H1 (cell line): Measurements from ENCODE around the gene SLC1A2. TPM values are rescaled to one million over a fixed set of nuclear protein-coding genes. Genes with fewer than 3 reads are reported as not detected.

ENCODE experiments used
- CTCF ChIA-PET: fragments of 300-600 bp; sonication (Branson Sonifier 250); formaldehyde crosslinking; loops from one replicate; lab custom pipeline; 2021; ENCODE audit not compliant: partially characterized antibody; lab: Charles Lee
- POLR2A ChIA-PET: fragments of 300-600 bp; sonication (Branson Sonifier 250); formaldehyde crosslinking; loops from one replicate; lab custom pipeline; 2021; ENCODE audit warnings: inconsistent platforms; ENCODE audit not compliant: partially characterized antibody; lab: Charles Lee
- DNase-seq, 2 experiments: peaks; one replicate each; pipeline versions ENCODE4 v3.0.0 to v3.0.0-alpha.2; 2010 to 2022; ENCODE audit warnings: low spot score in 2 of 2, low read depth in 1 of 2, mixed read lengths in 1 of 2
- FAIRE-seq: peaks from 2 replicates; lab custom pipeline; 2011; peaks lifted over from hg19 to GRCh38; lab: Jason Lieb, UNC
- H2AFZ ChIP-seq: 2 replicates; pipeline ENCODE4 v1.8.1; 2012; ENCODE audit warnings: low read length, inconsistent platforms
- H2AK5ac ChIP-seq: 2 replicates; pipeline ENCODE4 v1.6.1; 2013; ENCODE audit warnings: low read depth, low read length
- H2BK120ac ChIP-seq: replicated peaks from 2 replicates; pipeline ENCODE3; 2013; ENCODE audit warnings: low read depth, low read length, inconsistent platforms
- H2BK12ac ChIP-seq: 2 replicates; pipeline ENCODE4 v1.6.1; 2013; ENCODE audit warnings: low read depth, low read length
- H2BK15ac ChIP-seq: 2 replicates; pipeline ENCODE4 v1.6.1; 2013; ENCODE audit warnings: low read length
- H2BK20ac ChIP-seq: 2 replicates; pipeline ENCODE4 v1.6.1; 2013; ENCODE audit warnings: low read length
- H2BK5ac ChIP-seq: 2 replicates; pipeline ENCODE4 v1.6.1; 2013; ENCODE audit warnings: low read depth, low read length
- H3K14ac ChIP-seq: 2 replicates; pipeline ENCODE4 v1.6.1; 2013; ENCODE audit warnings: inconsistent platforms; ENCODE audit not compliant: insufficient read length
- H3K18ac ChIP-seq: 2 replicates; pipeline ENCODE4 v1.6.1; 2013; ENCODE audit warnings: low read length; ENCODE audit errors: extremely low read depth
- H3K23ac ChIP-seq: 2 replicates; pipeline ENCODE4 v1.6.1; 2013; ENCODE audit warnings: inconsistent platforms; ENCODE audit not compliant: insufficient read length
- H3K23me2 ChIP-seq: 2 replicates; pipeline ENCODE4 v1.6.1; 2013; ENCODE audit warnings: low read depth, low read length
- H3K27ac ChIP-seq: 2 replicates; pipeline ENCODE4 v1.6.1; 2011; ENCODE audit warnings: low read depth, low read length, inconsistent platforms
- H3K27me3 ChIP-seq, 4 experiments: replicated peaks in 1 of 4; 1 replicate in 1 of 4; 2 replicates in 3 of 4; pipeline versions ENCODE4 v1.6.1 to v1.8.1; 2011 to 2013; ENCODE audit warnings: low read length in 3 of 4, mild to moderate bottlenecking in 3 of 4, inconsistent platforms in 2 of 4, mixed read lengths in 2 of 4, moderate library complexity in 1 of 4; ENCODE audit not compliant: control insufficient read depth in 3 of 4, insufficient read depth in 3 of 4; ENCODE audit errors: extremely low read depth in 1 of 4
- H3K36me3 ChIP-seq, 4 experiments: 2 replicates each; pipeline versions ENCODE4 v1.6.1 to v1.8.1; 2011 to 2013; ENCODE audit warnings: mild to moderate bottlenecking in 4 of 4, low read length in 3 of 4, moderate library complexity in 2 of 4, control low read depth in 1 of 4, inconsistent platforms in 1 of 4; ENCODE audit not compliant: insufficient read depth in 4 of 4, control insufficient read depth in 2 of 4
- H3K4ac ChIP-seq: replicated peaks from 2 replicates; pipeline ENCODE3; 2013; ENCODE audit warnings: low read length, low read depth, mixed read lengths, inconsistent platforms; ENCODE audit not compliant: insufficient read length
- H3K4me1 ChIP-seq, 4 experiments: replicated peaks in 1 of 4; 1 replicate in 1 of 4; 2 replicates in 3 of 4; pipeline versions ENCODE4 v1.6.1 to v1.8.1; 2011 to 2013; ENCODE audit warnings: low read length in 3 of 4, inconsistent platforms in 2 of 4, mixed read lengths in 1 of 4; ENCODE audit not compliant: insufficient read depth in 4 of 4, control insufficient read depth in 3 of 4
- H3K4me2 ChIP-seq, 2 experiments: 2 replicates each; pipeline versions ENCODE4 v1.6.1 to v1.8.1; 2011 to 2013; ENCODE audit warnings: low read depth in 2 of 2, low read length in 2 of 2, control low read depth in 1 of 2, inconsistent platforms in 1 of 2, mild to moderate bottlenecking in 1 of 2; ENCODE audit not compliant: insufficient read depth in 1 of 2
- H3K4me3 ChIP-seq, 4 experiments: fragments of 200-600, 300-600 bp in 1 of 4; sonication (generic), shearing (Covaris generic), sonication (Bioruptor Twin) in 1 of 4; 2 replicates each; pipeline versions ENCODE4 v1.5.1 to v1.8.1; 2011 to 2016; ENCODE audit warnings: low read length in 4 of 4, low read depth in 3 of 4, control low read depth in 2 of 4, inconsistent platforms in 2 of 4, mild to moderate bottlenecking in 2 of 4, mixed read lengths in 1 of 4, moderate library complexity in 1 of 4; ENCODE audit not compliant: insufficient read depth in 2 of 4; ENCODE audit errors: extremely low read depth in 1 of 4
- H3K56ac ChIP-seq: replicated peaks from 2 replicates; pipeline ENCODE3; 2013; ENCODE audit warnings: low read depth, mild to moderate bottlenecking, mixed read lengths, low read length, inconsistent platforms; ENCODE audit not compliant: insufficient read length
- H3K79me1 ChIP-seq: 2 replicates; pipeline ENCODE4 v1.6.1; 2013; ENCODE audit warnings: low read depth, low read length, control low read depth
- H3K79me2 ChIP-seq, 2 experiments: 2 replicates each; pipeline versions ENCODE4 v1.6.1 to v1.8.1; 2012 to 2013; ENCODE audit warnings: low read length in 2 of 2, mild to moderate bottlenecking in 2 of 2, inconsistent platforms in 1 of 2; ENCODE audit not compliant: insufficient read depth in 2 of 2, control insufficient read depth in 1 of 2
- H3K9ac ChIP-seq, 4 experiments: replicated peaks in 1 of 4; 1 replicate in 1 of 4; 2 replicates in 3 of 4; pipeline versions ENCODE4 v1.6.1 to v1.8.1; 2011 to 2013; ENCODE audit warnings: low read depth in 3 of 4, low read length in 3 of 4, control low read depth in 2 of 4, mild to moderate bottlenecking in 2 of 4, moderate library complexity in 2 of 4, inconsistent platforms in 1 of 4; ENCODE audit errors: extremely low read depth in 1 of 4
- H3K9me3 ChIP-seq, 2 experiments: 2 replicates each; pipeline versions ENCODE4 v1.6.1 to v1.8.1; 2012 to 2013; ENCODE audit warnings: mild to moderate bottlenecking in 2 of 2, moderate library complexity in 2 of 2, control low read depth in 1 of 2, inconsistent platforms in 1 of 2, low read depth in 1 of 2, low read length in 1 of 2, mixed read lengths in 1 of 2; ENCODE audit not compliant: insufficient read depth in 2 of 2
- H4K20me1 ChIP-seq, 2 experiments: replicated peaks in 1 of 2; 2 replicates each; pipeline versions ENCODE3 to v1.8.1; 2011 to 2013; ENCODE audit warnings: inconsistent platforms in 2 of 2, low read length in 2 of 2, mild to moderate bottlenecking in 1 of 2; ENCODE audit not compliant: insufficient read depth in 2 of 2, control insufficient read depth in 1 of 2
- H4K5ac ChIP-seq: 2 replicates; pipeline ENCODE4 v1.6.1; 2013; ENCODE audit warnings: low read length, low read depth, mixed read lengths, inconsistent platforms; ENCODE audit not compliant: insufficient read length
- H4K8ac ChIP-seq: 2 replicates; pipeline ENCODE4 v1.8.0; 2013; ENCODE audit warnings: mild to moderate bottlenecking, moderate library complexity, low read length, inconsistent platforms; ENCODE audit not compliant: insufficient read depth; ENCODE audit errors: extremely low read depth
- H4K91ac ChIP-seq: replicated peaks from 2 replicates; pipeline ENCODE3; 2013; ENCODE audit warnings: low read length, mixed read lengths, inconsistent platforms; ENCODE audit not compliant: insufficient read length
- CHD1 ChIP-seq: IDR thresholded peaks from 2 replicates; pipeline ENCODE4 v1.6.1; 2012; ENCODE audit warnings: low read depth, low read length, improper control_type of control experiment
- E2F6 ChIP-seq: IDR thresholded peaks from 2 replicates; pipeline ENCODE4 v1.6.1; 2012; ENCODE audit warnings: inconsistent platforms
- EGR1 ChIP-seq: IDR thresholded peaks from 2 replicates; pipeline ENCODE4 v1.6.1; 2011; ENCODE audit warnings: low read depth, low read length, borderline replicate concordance
- HDAC2 ChIP-seq, 2 experiments: fragments of 300-600 bp in 1 of 2; sonication (generic) in 1 of 2; IDR thresholded peaks; 2 replicates each; pipeline ENCODE4 v1.6.1; 2011 to 2012; ENCODE audit warnings: low read depth in 2 of 2, low read length in 2 of 2, mild to moderate bottlenecking in 2 of 2, moderate library complexity in 2 of 2, borderline replicate concordance in 1 of 2, inconsistent platforms in 1 of 2
- NANOG ChIP-seq: IDR thresholded peaks from 2 replicates; pipeline ENCODE4 v1.6.1; 2011; ENCODE audit warnings: low read length, low read depth, mild to moderate bottlenecking, inconsistent platforms; ENCODE audit not compliant: insufficient read depth, poor library complexity, severe bottlenecking
- POU5F1 ChIP-seq: IDR thresholded peaks from 2 replicates; pipeline ENCODE4 v1.6.1; 2011; ENCODE audit warnings: low read depth, mild to moderate bottlenecking, low read length, moderate library complexity
- RAD21 ChIP-seq, 2 experiments: IDR thresholded peaks in 1 of 2; conservative IDR thresholded peaks in 1 of 2; 2 replicates each; pipeline ENCODE4 v1.6.1; 2011; ENCODE audit warnings: low read depth in 2 of 2, low read length in 2 of 2, improper control_type of control experiment in 1 of 2, inconsistent platforms in 1 of 2, mild to moderate bottlenecking in 1 of 2, moderate library complexity in 1 of 2
- RFX5 ChIP-seq: IDR thresholded peaks from 2 replicates; pipeline ENCODE4 v1.6.1; 2011; ENCODE audit warnings: low read depth, low read length, improper control_type of control experiment, borderline replicate concordance
- RNF2 ChIP-seq: fragments of 200-900, 300-1000 bp; sonication (generic); IDR thresholded peaks from 2 replicates; pipeline ENCODE4 v1.7.1; 2016; ENCODE audit warnings: borderline replicate concordance, low read depth, mild to moderate bottlenecking, antibody characterized with exemption, low read length; ENCODE audit not compliant: poor library complexity, severe bottlenecking; ENCODE audit errors: missing control alignments
- SIRT6 ChIP-seq: IDR thresholded peaks from one replicate; pipeline ENCODE4 v1.7.1; 2012; ENCODE audit warnings: low read length, inconsistent platforms
- SRF ChIP-seq: IDR thresholded peaks from 2 replicates; pipeline ENCODE4 v1.6.1; 2011; ENCODE audit warnings: mild to moderate bottlenecking, low read depth, low read length, moderate library complexity
- TBP ChIP-seq: IDR thresholded peaks from 2 replicates; pipeline ENCODE4 v1.6.1; 2011; ENCODE audit warnings: low read depth, low read length, improper control_type of control experiment
- polyA plus RNA-seq, 7 experiments: library from polyadenylated mRNA; depleted of rRNA in 3 of 7; stranded (reverse) in 5 of 7; unstranded in 2 of 7; fragments of >200 nt in 5 of 7; fragments of 200-250 nt in 2 of 7; gene quantifications; 1 replicate in 5 of 7; 2 replicates in 1 of 7; 4 replicates in 1 of 7; pipeline versions ENCODE4 v1.2.1 to v1.2.3, GENCODE V29; 2011 to 2013; ENCODE audit warnings: missing spikeins in 2 of 7, mixed read lengths in 2 of 7
- total RNA-seq: library from RNA; stranded (reverse); fragmentation: NEBNext Ultra II Directional; extraction: Animal tissue kit (Norgen Biotek cat#: 25700); gene quantifications from 2 replicates; pipeline ENCODE4 v1.2.1, GENCODE V29; 2021

Gene SLC1A2
- total and polyA plus RNA-seq, 2 of the 8 experiments (the other 6 are each of a cell fraction or from before 2014, with no cell fraction given) = 0.57 to 1.2 TPM

GRCh38 chr11:35324183-35324886, 95.0 kb downstream of the SLC1A2 start:
- no peak overlapping the region for H4K91ac ChIP-seq
- H2BK20ac ChIP-seq = no peak overlapping the region
- no peak overlapping the region for H2BK15ac ChIP-seq
- H3K23me2 ChIP-seq = no peaks in the 10 kb centered on the region; the same call in 1 of the 2 replicates
- no peak overlapping the region for H3K4me3 ChIP-seq
- H3K9ac ChIP-seq = no peak overlapping the region
- FAIRE-seq (no peak), DNase-seq (no peak)
- H2AFZ ChIP-seq = no peak overlapping the region
- no peak overlapping the region for H3K56ac ChIP-seq
- no peak overlapping the region for H4K8ac ChIP-seq
- no peak overlapping the region for H2BK5ac ChIP-seq
- H3K14ac ChIP-seq = no peak overlapping the region
- no peak overlapping the region for H2AK5ac ChIP-seq
- no peaks in the 10 kb centered on the region for H3K9me3 ChIP-seq
- no peak overlapping the region for H3K4me2 ChIP-seq
- H2BK12ac ChIP-seq = no peak overlapping the region
- no peak overlapping the region for H3K23ac ChIP-seq
- H3K27me3 ChIP-seq = peaks cover 0 to 3% (median 0%) of the 10 kb centered on the region in 4 experiments; a peak in 2 of 7 replicates
- no peak overlapping the region for H3K18ac ChIP-seq
- H3K79me2 ChIP-seq = no peaks in the 10 kb centered on the region
- no peak overlapping the region for H4K5ac ChIP-seq
- H2BK120ac ChIP-seq = no peak overlapping the region
- no peak overlapping the region for H3K4ac ChIP-seq
- CTCF ChIA-PET = no interaction called here
- no peaks in the 10 kb centered on the region for H4K20me1 ChIP-seq
- no peaks in the 10 kb centered on the region for H3K36me3 ChIP-seq
- POLR2A ChIA-PET = interaction anchor here (0.6 kb wide), 1 partner anchor 64 kb away, joined by 3 read pairs; no protein-coding TSS in a partner anchor
- H3K27ac ChIP-seq = no peak overlapping the region
- no peaks in the 10 kb centered on the region for H3K79me1 ChIP-seq
- H3K4me1 ChIP-seq = peaks cover 0 to 5% (median 0%) of the 10 kb centered on the region in 4 experiments; a peak in 1 of 7 replicates
- TF ChIP-seq E2F6 (no peak), NANOG (no peak), RNF2 (no peak), TBP (no peak), SRF (no peak), RAD21 (IDR thresholded peaks at IDR 0.05 in 1 of 2, conservative IDR thresholded peaks at IDR 0.05 in 1 of 2; ENCODE audit: low read depth in 2 of 2, low read length in 2 of 2) (no peak), EGR1 (no peak), CHD1 (no peak), POU5F1 (no peak), SIRT6 (no peak), RFX5 (no peak), HDAC2 (IDR thresholded peaks at IDR 0.05; ENCODE audit: borderline replicate concordance in 1 of 2, low read depth in 2 of 2, low read length in 2 of 2) (no peak)
